IMR-90 (cell line): ENCODE results near the gene SPRYD7. TPM values are rescaled to one million over a fixed set of nuclear protein-coding genes. Genes with fewer than 3 reads are reported as not detected.

ENCODE experiments used
- ATAC-seq: fragments of 200-7000 bp; cut with Tn5 transposase; 2 replicates; pipeline ENCODE4 v1.9.1; 2020; ENCODE audit warnings: low read depth, mild to moderate bottlenecking, moderate library complexity
- BruUV-seq: library from RNA; stranded (reverse); fragments of 400-500 nt; replicated peaks from 2 replicates; lab custom pipeline; 2021; lab: Mats Ljungman, UMichigan
- CTCF ChIA-PET: fragments of 300-600 bp; formaldehyde crosslinking; extraction: SDS; loops from one replicate; lab custom pipeline; 2021; ENCODE audit warnings: antibody characterized with exemption; lab: Yijun Ruan, JAX
- POLR2A ChIA-PET: fragments of 300-600 bp; sonication (Branson Sonifier 250); formaldehyde crosslinking; loops from one replicate; lab custom pipeline; 2022; ENCODE audit warnings: antibody characterized with exemption; ENCODE audit not compliant: unreplicated experiment; lab: Charles Lee
- DNase-seq: peaks from one replicate; pipeline ENCODE4 v3.0.0; 2013
- H2AFZ ChIP-seq: replicated peaks from 2 replicates; pipeline ENCODE3; 2013; ENCODE audit warnings: low read length, mild to moderate bottlenecking; ENCODE audit not compliant: poor library complexity
- H2AK5ac ChIP-seq: 2 replicates; pipeline ENCODE4 v1.6.1; 2013; ENCODE audit warnings: low read depth, low read length, inconsistent platforms
- H2AK9ac ChIP-seq: replicated peaks from 2 replicates; pipeline ENCODE3; 2013; ENCODE audit warnings: mild to moderate bottlenecking, low read depth, low read length, moderate library complexity; ENCODE audit not compliant: poor library complexity
- H2BK120ac ChIP-seq: 2 replicates; pipeline ENCODE4 v1.6.1; 2013; ENCODE audit warnings: low read depth, low read length, inconsistent platforms
- H2BK15ac ChIP-seq: 3 replicates; pipeline ENCODE4 v1.6.1; 2013; ENCODE audit warnings: low read depth, low read length, inconsistent platforms
- H2BK20ac ChIP-seq: 2 replicates; pipeline ENCODE4 v1.6.1; 2013; ENCODE audit warnings: low read depth, mild to moderate bottlenecking, inconsistent platforms, low read length, moderate library complexity
- H2BK5ac ChIP-seq: 2 replicates; pipeline ENCODE4 v1.6.1; 2013; ENCODE audit warnings: mild to moderate bottlenecking, low read depth, low read length, inconsistent platforms; ENCODE audit not compliant: poor library complexity, severe bottlenecking
- H3K14ac ChIP-seq: replicated peaks from 2 replicates; pipeline ENCODE4 v1.6.1; 2013; ENCODE audit warnings: low read depth, low read length, inconsistent platforms
- H3K18ac ChIP-seq: 2 replicates; pipeline ENCODE4 v1.6.1; 2013; ENCODE audit warnings: low read depth, low read length, control low read depth
- H3K23ac ChIP-seq: 2 replicates; pipeline ENCODE4 v1.6.1; 2013; ENCODE audit warnings: low read depth, low read length, inconsistent platforms
- H3K27ac ChIP-seq: 2 replicates; pipeline ENCODE4 v1.5.1; 2013; ENCODE audit warnings: mild to moderate bottlenecking, control low read depth, low read length; ENCODE audit not compliant: insufficient read depth
- H3K27me3 ChIP-seq: 2 replicates; pipeline ENCODE4 v1.6.1; 2013; ENCODE audit warnings: low read length; ENCODE audit not compliant: control insufficient read depth, insufficient read depth
- H3K36me3 ChIP-seq: 2 replicates; pipeline ENCODE4 v1.6.1; 2013; ENCODE audit warnings: low read length, mixed read lengths; ENCODE audit not compliant: control insufficient read depth, insufficient read depth
- H3K4ac ChIP-seq: 2 replicates; pipeline ENCODE4 v1.6.1; 2013; ENCODE audit warnings: low read depth, low read length, inconsistent platforms
- H3K4me1 ChIP-seq: 2 replicates; pipeline ENCODE4 v1.6.1; 2013; ENCODE audit warnings: low read length, mixed read lengths; ENCODE audit not compliant: control insufficient read depth, insufficient read depth
- H3K4me2 ChIP-seq: 2 replicates; pipeline ENCODE4 v1.6.1; 2013; ENCODE audit warnings: low read depth, mild to moderate bottlenecking, control low read depth, low read length, moderate library complexity
- H3K4me3 ChIP-seq: 2 replicates; pipeline ENCODE4 v1.5.1; 2013; ENCODE audit warnings: low read depth, mild to moderate bottlenecking, control low read depth, low read length, moderate library complexity; ENCODE audit not compliant: insufficient read depth
- H3K56ac ChIP-seq: 2 replicates; pipeline ENCODE4 v1.6.1; 2013; ENCODE audit warnings: low read length, inconsistent platforms; ENCODE audit not compliant: insufficient read depth; ENCODE audit errors: extremely low read depth
- H3K79me1 ChIP-seq, 2 experiments: 2 replicates each; pipeline ENCODE4 v1.6.1; 2013; ENCODE audit warnings: low read length in 2 of 2, inconsistent platforms in 1 of 2, low read depth in 1 of 2
- H3K9ac ChIP-seq: 2 replicates; pipeline ENCODE4 v1.6.1; 2013; ENCODE audit warnings: low read depth, low read length, control low read depth
- H3K9me1 ChIP-seq: 2 replicates; pipeline ENCODE4 v1.6.1; 2013; ENCODE audit warnings: low read length, inconsistent platforms; ENCODE audit not compliant: insufficient read depth
- H3K9me3 ChIP-seq: 2 replicates; pipeline ENCODE4 v1.6.1; 2013; ENCODE audit warnings: low read length; ENCODE audit not compliant: control insufficient read depth, insufficient read depth
- H4K20me1 ChIP-seq: 2 replicates; pipeline ENCODE4 v1.6.1; 2013; ENCODE audit warnings: low read length, inconsistent platforms; ENCODE audit not compliant: insufficient read depth
- H4K5ac ChIP-seq: 2 replicates; pipeline ENCODE4 v1.6.1; 2013; ENCODE audit warnings: mild to moderate bottlenecking, low read depth, low read length, control low read depth
- H4K8ac ChIP-seq, 2 experiments: 2 replicates each; pipeline ENCODE4 v1.6.1; 2013; ENCODE audit warnings: low read depth in 2 of 2, low read length in 2 of 2, control low read depth in 1 of 2, inconsistent platforms in 1 of 2
- H4K91ac ChIP-seq: 2 replicates; pipeline ENCODE4 v1.6.1; 2013; ENCODE audit warnings: low read depth, low read length, inconsistent platforms; ENCODE audit not compliant: insufficient read depth
- CEBPB ChIP-seq: IDR thresholded peaks from 2 replicates; pipeline ENCODE4 v1.6.1; 2012; ENCODE audit warnings: low read depth, low read length, improper control_type of control experiment
- CHD1 ChIP-seq: IDR thresholded peaks from 2 replicates; pipeline ENCODE4 v1.6.1; 2012; ENCODE audit warnings: low read depth, low read length, improper control_type of control experiment
- ELK1 ChIP-seq: fragments of 150-350 bp; IDR thresholded peaks from 2 replicates; pipeline ENCODE4 v1.6.1; 2016; ENCODE audit warnings: low read depth, mild to moderate bottlenecking, low read length, moderate library complexity, borderline replicate concordance
- MAFK ChIP-seq: IDR thresholded peaks from 2 replicates; pipeline ENCODE4 v1.6.1; 2012; ENCODE audit warnings: low read depth, low read length, improper control_type of control experiment
- MAZ ChIP-seq: IDR thresholded peaks from 2 replicates; pipeline ENCODE4 v1.6.1; 2012; ENCODE audit warnings: low read depth, mild to moderate bottlenecking, low read length, improper control_type of control experiment, moderate library complexity, borderline replicate concordance
- MXI1 ChIP-seq: IDR thresholded peaks from 2 replicates; pipeline ENCODE4 v1.6.1; 2012; ENCODE audit warnings: low read depth, mild to moderate bottlenecking, low read length, moderate library complexity, borderline replicate concordance
- NFE2L2 ChIP-seq: fragments of 150-350 bp; IDR thresholded peaks from 2 replicates; pipeline ENCODE4 v1.6.1; 2016; ENCODE audit warnings: low read depth, mild to moderate bottlenecking, low read length
- RFX5 ChIP-seq: IDR thresholded peaks from 2 replicates; pipeline ENCODE4 v1.8.0; 2012; ENCODE audit warnings: low read depth, mild to moderate bottlenecking, low read length, moderate library complexity
- WGBS, 2 experiments: methylation state at CpG; one replicate each; pipeline versions ENCODE4 v1.1.5 to v1.1.7; 2013; ENCODE audit warnings: missing lambda C conversion rate in 2 of 2; ENCODE audit not compliant: insufficient read length in 1 of 2; ENCODE audit errors: extremely low coverage in 2 of 2; 5-methylcytosine and 5-hydroxymethylcytosine counted together
- dilution Hi-C: fragments of 300-500 bp; cut with HindIII; formaldehyde crosslinking; loops from one replicate; pipeline ENCODE4 v1.14.3; 2018; ENCODE audit warnings: low sequenced_read_pairs; ENCODE audit not compliant: unreplicated experiment
- in situ Hi-C: fragments of 300-500 bp; cut with MboI; formaldehyde crosslinking; loops from 3 replicates; pipeline ENCODE4 v1.14.3; 2019; ENCODE audit warnings: low sequenced_read_pairs, inconsistent platforms, mixed read lengths
- intact Hi-C: fragments of 100-400 bp; cut with micrococcal nuclease; formaldehyde crosslinking; loops from 2 replicates; pipeline ENCODE4 v1.10.0; 2022
- polyA plus RNA-seq, 3 experiments: library from polyadenylated mRNA; depleted of rRNA; stranded (reverse); fragments of >200 nt; gene quantifications; 2 replicates each; pipeline ENCODE4 v1.2.3, GENCODE V29; 2012; ENCODE audit warnings: low replicate concordance in 1 of 3
- total RNA-seq: library from RNA; depleted of rRNA; stranded (reverse); fragments of >200 nt; gene quantifications from 2 replicates; pipeline ENCODE4 v1.2.3, GENCODE V29; 2012

Gene SPRYD7
- total and polyA plus RNA-seq, 2 of the 4 experiments (the other 2 are of a cell fraction): 5.6 to 20.2 TPM

GRCh38 chr13:49938921-49939320 is 2.8 kb upstream of the SPRYD7 start:
- H2BK20ac ChIP-seq: no peak overlapping the region
- no peak overlapping the region for H3K56ac ChIP-seq
- H3K9me3 ChIP-seq: no peaks in the 10 kb centered on the region
- no peak overlapping the region for H4K5ac ChIP-seq
- no peak overlapping the region for H4K8ac ChIP-seq
- in situ Hi-C loops: no loop called here
- no peak overlapping the region for H2AK5ac ChIP-seq
- POLR2A ChIA-PET: no interaction called here
- no peak overlapping the region for H2BK15ac ChIP-seq
- H3K4ac ChIP-seq: no peak overlapping the region
- WGBS, 2 experiments: no CpG with 5 or more reads among the region's 5 CpGs
- H3K27me3 ChIP-seq: no peaks in the 10 kb centered on the region
- no peak overlapping the region for H3K4me3 ChIP-seq
- no peak overlapping the region for H3K18ac ChIP-seq
- H3K79me1 ChIP-seq: peaks cover 6 to 15% of the 10 kb centered on the region in 2 experiments; a peak in 2 of 4 replicates
- H4K20me1 ChIP-seq: no peaks in the 10 kb centered on the region
- DNase-seq (no peak), ATAC-seq (no peak)
- no peaks in the 10 kb centered on the region for H3K36me3 ChIP-seq
- H2BK120ac ChIP-seq: no peak overlapping the region
- intact Hi-C loops: loop anchor here (5.0 to 10.0 kb wide), 4 partner anchors 143 to 976 kb away; partner anchors contain the start of gene EBPL
- H3K23ac ChIP-seq: no peak overlapping the region
- CTCF ChIA-PET: no interaction called here
- TF ChIP-seq RFX5: no peak
- no peak for TF ChIP-seq NFE2L2
- TF ChIP-seq CEBPB: no peak
- TF ChIP-seq MAFK: no peak
- no peak for TF ChIP-seq ELK1
- TF ChIP-seq CHD1: no peak
- TF ChIP-seq MAZ: no peak
- TF ChIP-seq MXI1: no peak
- H2AFZ ChIP-seq: no peak overlapping the region
- no peak overlapping the region for H4K91ac ChIP-seq
- H3K9ac ChIP-seq: no peak overlapping the region
- no peaks in the 10 kb centered on the region for H3K9me1 ChIP-seq
- no peak overlapping the region for H3K27ac ChIP-seq
- H2BK5ac ChIP-seq: no peak overlapping the region
- H3K4me1 ChIP-seq: no peaks in the 10 kb centered on the region
- H2AK9ac ChIP-seq: no peak overlapping the region
- BruUV-seq: no TSS peak
- no peak overlapping the region for H3K14ac ChIP-seq
- no peak overlapping the region for H3K4me2 ChIP-seq
- dilution Hi-C loops: no loop called here
